AG08395 (cell line): Measurements from ENCODE around the gene SLC25A11.

Experiments used
- DNase-seq: peaks from one replicate; pipeline ENCODE4 v3.0.0; 2012; ENCODE audit warnings: mixed read lengths, low spot score

SLC25A11 gene

GRCh38 chr17:4966844-4967538, 27.1 kb upstream of the SLC25A11 start:
- DNase-seq: peak; percentile 99

- no peak for DNase-seq
Measured at GRCh38 chr17:4965311-4965986, 25.6 kb upstream of the SLC25A11 start.

GRCh38 chr17:4960279-4960922, 20.6 kb upstream of the SLC25A11 start:
- no peak for DNase-seq

GRCh38 chr17:4959261-4959965, 19.6 kb upstream of the SLC25A11 start:
- DNase-seq: no peak

GRCh38 chr17:4958102-4958501, 18.3 kb upstream of the SLC25A11 start:
- DNase-seq: no peak

GRCh38 chr17:4956493-4957061, 16.7 kb upstream of the SLC25A11 start:
- no peak for DNase-seq

- DNase-seq: no peak
Measured at GRCh38 chr17:4955091-4955490, 15.2 kb upstream of the SLC25A11 start.

GRCh38 chr17:4953451-4953961, 13.7 kb upstream of the SLC25A11 start:
- DNase-seq: peak; percentile 86

- DNase-seq: no peak
Measured at GRCh38 chr17:4951486-4951885, 11.6 kb upstream of the SLC25A11 start.

- no peak for DNase-seq
Measured at GRCh38 chr17:4950746-4951204, 10.9 kb upstream of the SLC25A11 start, which contains the start of gene ENO3. Gene ENO3, plus strand, starts transcription at chr17:4951119. Its CDS starts 711 bp downstream, at chr17:4951830.

- DNase-seq: peak; percentile 60
Measured at GRCh38 chr17:4950075-4950745, 10.4 kb upstream of the SLC25A11 start.

GRCh38 chr17:4949321-4950074, 9.7 kb upstream of the SLC25A11 start:
- DNase-seq: peak; percentile 20

GRCh38 chr17:4948931-4949320, 9.1 kb upstream of the SLC25A11 start:
- peak; percentile 95 for DNase-seq

GRCh38 chr17:4948166-4948930, 8.5 kb upstream of the SLC25A11 start, which contains the start of gene PFN1:
Gene PFN1, minus strand, starts transcription at chr17:4948530. Its CDS starts 136 bp downstream, at chr17:4948394.
- DNase-seq: peak; percentile 91

- peak; percentile 40 for DNase-seq
Measured at GRCh38 chr17:4947411-4948165, 7.7 kb upstream of the SLC25A11 start.

- DNase-seq: no peak
Measured at GRCh38 chr17:4947010-4947410, 7.2 kb upstream of the SLC25A11 start.

GRCh38 chr17:4946312-4946976, 6.6 kb upstream of the SLC25A11 start:
- no peak for DNase-seq

GRCh38 chr17:4945944-4946280, 6.1 kb upstream of the SLC25A11 start:
- no peak for DNase-seq
